H1 (cell line): ENCODE measurements around the gene ETFB. TPM values are rescaled to one million over a fixed set of nuclear protein-coding genes. Genes with fewer than 3 reads are reported as not detected.

Experiments used
- BACH1 ChIP-seq: IDR thresholded peaks from 2 replicates; pipeline ENCODE4 v1.6.1; 2012; ENCODE audit warnings: low read length, improper control_type of control experiment
- CTBP2 ChIP-seq: IDR thresholded peaks from 2 replicates; pipeline ENCODE4 v1.7.0; 2011; ENCODE audit warnings: borderline replicate concordance, mild to moderate bottlenecking, moderate library complexity, mixed read lengths, low read length; ENCODE audit not compliant: insufficient read depth, insufficient read length
- polyA plus RNA-seq, 7 experiments: library from polyadenylated mRNA; depleted of rRNA in 3 of 7; stranded (reverse) in 5 of 7; unstranded in 2 of 7; fragments of >200 nt in 5 of 7; fragments of 200-250 nt in 2 of 7; gene quantifications; 1 replicate in 5 of 7; 2 replicates in 1 of 7; 4 replicates in 1 of 7; pipeline versions ENCODE4 v1.2.1 to v1.2.3, GENCODE V29; 2011 to 2013; ENCODE audit warnings: missing spikeins in 2 of 7, mixed read lengths in 2 of 7
- total RNA-seq: library from RNA; stranded (reverse); fragmentation: NEBNext Ultra II Directional; extraction: Animal tissue kit (Norgen Biotek cat#: 25700); gene quantifications from 2 replicates; pipeline ENCODE4 v1.2.1, GENCODE V29; 2021

Gene ETFB
- total and polyA plus RNA-seq, 2 of the 8 experiments (the other 6 are each of a cell fraction or from before 2014, with no cell fraction given) = 40.0 to 66.5 TPM

DNA sequence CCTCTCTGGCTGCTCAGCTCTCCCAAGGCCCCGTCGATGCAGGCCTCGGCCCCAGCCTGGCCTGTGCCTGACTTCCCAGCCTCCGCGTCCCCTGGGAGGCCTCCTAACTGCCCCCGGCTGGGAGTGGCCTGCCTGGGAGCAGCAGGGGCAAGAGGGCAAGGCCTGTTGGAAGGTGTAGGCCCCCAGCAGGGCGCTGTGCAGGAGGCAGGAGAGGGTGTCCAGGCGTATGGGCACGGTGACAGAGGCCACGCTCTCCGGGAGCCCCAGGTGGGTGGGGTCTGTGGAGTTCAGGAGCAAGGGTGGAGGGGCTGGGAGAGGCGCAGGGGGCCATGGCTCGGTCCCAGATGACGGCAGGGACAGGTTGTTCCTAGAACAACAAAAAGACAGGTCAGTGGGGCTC is 23.0 kb upstream of the ETFB start (continued):
- TF ChIP-seq CTBP2 = no peak
- TF ChIP-seq BACH1 = no peak
- TF ChIP-seq, all 59 proteins: peak for 0
